CD4-positive, alpha-beta memory T cell (primary cell): Measurements from ENCODE around the gene ZMYND8. TPM values are rescaled to one million over a fixed set of nuclear protein-coding genes. Genes with fewer than 3 reads are reported as not detected.
A peak's percentile ranks its signal among the peaks of the same experiment; 100 is the strongest.
"Not testable (repeated sequence)": the region's sequence is repeated elsewhere in the genome, so short reads cannot be mapped to it uniquely, and the experiment has no call there.

ENCODE experiments used
- CTCF ChIA-PET: fragments of 350-600 bp; sonication (Branson Sonifier 250); formaldehyde crosslinking; loops from one replicate; lab custom pipeline; 2021; ENCODE audit warnings: inconsistent platforms; ENCODE audit not compliant: partially characterized antibody; lab: Charles Lee
- POLR2A ChIA-PET: fragments of 350-600 bp; sonication (Branson Sonifier 250); formaldehyde crosslinking; loops from one replicate; lab custom pipeline; 2021; ENCODE audit not compliant: partially characterized antibody; lab: Charles Lee
- DNase-seq, 5 donors: peaks; one replicate each; pipeline versions ENCODE4 v3.0.0 to v3.0.0-alpha.2; 2020 to 2022; ENCODE audit warnings: mixed read lengths in 1 of 5
- H3K27ac ChIP-seq: one replicate; pipeline ENCODE4 v1.7.0; 2013; ENCODE audit warnings: low read depth, low read length
- H3K27me3 ChIP-seq: 2 replicates; pipeline ENCODE4 v1.7.0; 2013; ENCODE audit warnings: mild to moderate bottlenecking, low read length, moderate library complexity; ENCODE audit not compliant: insufficient read depth
- H3K36me3 ChIP-seq: 2 replicates; pipeline ENCODE4 v1.7.0; 2013; ENCODE audit warnings: mild to moderate bottlenecking, low read length, moderate library complexity; ENCODE audit not compliant: insufficient read depth
- H3K4me1 ChIP-seq: 2 replicates; pipeline ENCODE4 v1.7.0; 2013; ENCODE audit warnings: mild to moderate bottlenecking, low read length, moderate library complexity; ENCODE audit not compliant: insufficient read depth
- H3K4me3 ChIP-seq, 2 donors: one replicate each; pipeline ENCODE4 v1.7.0; 2013; ENCODE audit warnings: low read length in 2 of 2, mild to moderate bottlenecking in 1 of 2
- H3K9me3 ChIP-seq, 2 donors: one replicate each; pipeline ENCODE4 v1.7.0; 2013; ENCODE audit warnings: low read length in 2 of 2, control low read depth in 1 of 2; ENCODE audit not compliant: control insufficient read depth in 1 of 2
- H3K27ac Mint-ChIP-seq, 7 donors: one replicate each; pipeline ENCODE4 v1.8.0; 2020 to 2021; ENCODE audit warnings: mixed read lengths in 7 of 7, mild to moderate bottlenecking in 6 of 7, inconsistent platforms in 3 of 7, moderate library complexity in 3 of 7
- H3K27me3 Mint-ChIP-seq, 2 donors: one replicate each; pipeline ENCODE4 v1.8.0; 2020 to 2021; ENCODE audit warnings: mixed read lengths in 2 of 2
- H3K36me3 Mint-ChIP-seq, 2 donors: one replicate each; pipeline ENCODE4 v1.8.0; 2020 to 2021; ENCODE audit warnings: mixed read lengths in 2 of 2, inconsistent platforms in 1 of 2, mild to moderate bottlenecking in 1 of 2
- H3K4me1 Mint-ChIP-seq, 4 donors: one replicate each; pipeline ENCODE4 v1.8.0; 2020 to 2021; ENCODE audit warnings: mixed read lengths in 4 of 4, mild to moderate bottlenecking in 1 of 4
- H3K4me3 Mint-ChIP-seq, 8 donors: one replicate each; pipeline ENCODE4 v1.8.0; 2020 to 2021; ENCODE audit warnings: mixed read lengths in 8 of 8, mild to moderate bottlenecking in 7 of 8, moderate library complexity in 6 of 8, inconsistent platforms in 3 of 8
- H3K9me3 Mint-ChIP-seq, 8 donors: one replicate each; pipeline ENCODE4 v1.8.0; 2020 to 2021; ENCODE audit warnings: mixed read lengths in 8 of 8, mild to moderate bottlenecking in 5 of 8, inconsistent platforms in 3 of 8, moderate library complexity in 1 of 8
- intact Hi-C: fragments of 100-400 bp; cut with micrococcal nuclease; formaldehyde crosslinking; loops from one replicate; pipeline ENCODE4 v1.15.1; 2023
- polyA plus RNA-seq, 2 donors: library from polyadenylated mRNA; unstranded; fragments of 300-500 nt; fragmentation: Illumina TruSeq; gene quantifications; one replicate each; pipeline ENCODE4 v1.2.3, GENCODE V29; 2021
- total RNA-seq, 2 experiments: library from RNA; stranded (reverse); gene quantifications; one replicate each; pipeline ENCODE4 v1.2.3, GENCODE V29; 2021

Gene ZMYND8
- total and polyA plus RNA-seq, 4 experiments from 2014 or later = 3.5 to 48.5 (median 33.9) TPM

- ChIA-PET CTCF (no interaction called here), POLR2A (no interaction called here)
- H3K4me1 Mint-ChIP-seq = peaks cover 11 to 20% (median 17%) of the 10 kb centered on the region in 4 donors
- peak overlapping the region in 1 of 7 donors; percentile 5 for H3K27ac Mint-ChIP-seq
- peaks cover 35% of the 10 kb centered on the region for H3K36me3 ChIP-seq
- H3K27ac ChIP-seq = no peak overlapping the region
- peaks cover 27 to 32% of the 10 kb centered on the region in 2 donors for H3K36me3 Mint-ChIP-seq
- H3K27me3 Mint-ChIP-seq = no peaks in the 10 kb centered on the region
- no peaks in the 10 kb centered on the region for H3K27me3 ChIP-seq
- no peak overlapping the region for H3K4me3 ChIP-seq
- no peaks in the 10 kb centered on the region for H3K9me3 Mint-ChIP-seq
- peaks cover 9% of the 10 kb centered on the region for H3K4me1 ChIP-seq
- no peak for DNase-seq
- intact Hi-C loops = no loop called here
- no peaks in the 10 kb centered on the region for H3K9me3 ChIP-seq
- H3K4me3 Mint-ChIP-seq = no peak overlapping the region
Measured at GRCh38 chr20:47310729-47311128, 45.8 kb downstream of the ZMYND8 start.

GRCh38 chr20:47309806-47310426, 46.6 kb downstream of the ZMYND8 start:
- intact Hi-C loops = no loop called here
- Histone ChIP-seq H3K27me3 (no peaks in the 10 kb centered on the region), H3K27ac (no peak overlapping the region), H3K4me3 (no peak overlapping the region), H3K4me1 (peaks cover 5% of the 10 kb centered on the region), H3K36me3 (peaks cover 32% of the 10 kb centered on the region), H3K9me3 (no peaks in the 10 kb centered on the region)
- H3K4me1 Mint-ChIP-seq = peaks cover 11 to 15% (median 13%) of the 10 kb centered on the region in 4 donors
- DNase-seq = no peak
- H3K27me3 Mint-ChIP-seq = no peaks in the 10 kb centered on the region
- CTCF ChIA-PET = interaction anchor here (1.4 kb wide), 1 partner anchor 74 kb away, joined by 5 read pairs; no protein-coding TSS in a partner anchor
- no peak overlapping the region for H3K4me3 Mint-ChIP-seq
- H3K27ac Mint-ChIP-seq = peak overlapping the region in 1 of 7 donors; percentile 25
- no peaks in the 10 kb centered on the region for H3K9me3 Mint-ChIP-seq
- POLR2A ChIA-PET = no interaction called here
- H3K36me3 Mint-ChIP-seq = peaks cover 30 to 35% of the 10 kb centered on the region in 2 donors

GRCh38 chr20:47309394-47309793, 47.1 kb downstream of the ZMYND8 start:
- Mint-ChIP-seq H3K36me3 (peaks cover 27 to 39% of the 10 kb centered on the region in 2 donors), H3K27ac (no peak overlapping the region), H3K9me3 (no peaks in the 10 kb centered on the region), H3K4me3 (no peak overlapping the region), H3K4me1 (peaks cover 9 to 14% (median 11%) of the 10 kb centered on the region in 4 donors), H3K27me3 (no peaks in the 10 kb centered on the region)
- DNase-seq = no peak
- POLR2A ChIA-PET = no interaction called here
- Histone ChIP-seq H3K27ac (no peak overlapping the region), H3K4me1 (peaks cover 4% of the 10 kb centered on the region), H3K27me3 (no peaks in the 10 kb centered on the region), H3K4me3 (no peak overlapping the region), H3K9me3 (no peaks in the 10 kb centered on the region), H3K36me3 (peaks cover 35% of the 10 kb centered on the region)
- intact Hi-C loops = no loop called here
- CTCF ChIA-PET = interaction anchor here (1.4 kb wide), 1 partner anchor 75 kb away, joined by 5 read pairs; no protein-coding TSS in a partner anchor

- Mint-ChIP-seq H3K36me3 (peaks cover 29 to 52% of the 10 kb centered on the region in 2 donors), H3K4me1 (peaks cover 5 to 15% (median 10%) of the 10 kb centered on the region in 4 donors)
- CTCF ChIA-PET = interaction anchor here (5.6 kb wide), 1 partner anchor 76 kb away, joined by 29 read pairs; no protein-coding TSS in a partner anchor
- H3K27me3 Mint-ChIP-seq, H3K4me1 ChIP-seq, H3K27me3 ChIP-seq, H3K27ac ChIP-seq, H3K27ac Mint-ChIP-seq, H3K4me3 ChIP-seq, intact Hi-C loops, POLR2A ChIA-PET, H3K9me3 ChIP-seq, H3K4me3 Mint-ChIP-seq, DNase-seq, H3K9me3 Mint-ChIP-seq: not testable (repeated sequence)
- H3K36me3 ChIP-seq = peaks cover 38% of the 10 kb centered on the region
Measured at GRCh38 chr20:47307569-47307968, 48.9 kb downstream of the ZMYND8 start.

GRCh38 chr20:47306755-47307370, 49.6 kb downstream of the ZMYND8 start:
- Histone ChIP-seq H3K27me3 (no peaks in the 10 kb centered on the region), H3K36me3 (peaks cover 31% of the 10 kb centered on the region), H3K9me3 (no peaks in the 10 kb centered on the region), H3K27ac (no peak overlapping the region), H3K4me3 (no peak overlapping the region), H3K4me1 (peaks cover 4% of the 10 kb centered on the region)
- Mint-ChIP-seq H3K4me3 (no peak overlapping the region), H3K27me3 (no peaks in the 10 kb centered on the region), H3K36me3 (peaks cover 30 to 59% of the 10 kb centered on the region in 2 donors), H3K4me1 (peaks cover 5 to 15% (median 10%) of the 10 kb centered on the region in 4 donors), H3K27ac (peak overlapping the region in 1 of 7 donors; percentile 23), H3K9me3 (no peaks in the 10 kb centered on the region)
- CTCF ChIA-PET = interaction anchor here (5.6 kb wide), 1 partner anchor 77 kb away, joined by 29 read pairs; no protein-coding TSS in a partner anchor
- intact Hi-C loops = no loop called here
- POLR2A ChIA-PET = interaction anchor here (0.6 kb wide), 1 partner anchor 34 kb away, joined by 4 read pairs; no protein-coding TSS in a partner anchor
- DNase-seq = no peak

GRCh38 chr20:47306095-47306494, 50.4 kb downstream of the ZMYND8 start:
- CTCF ChIA-PET = interaction anchor here (5.6 kb wide), 1 partner anchor 77 kb away, joined by 29 read pairs; no protein-coding TSS in a partner anchor
- no peak for DNase-seq
- Mint-ChIP-seq H3K27ac (peak overlapping the region in 1 of 7 donors; percentile 22), H3K4me1 (peaks cover 5 to 14% (median 10%) of the 10 kb centered on the region in 4 donors), H3K27me3 (no peaks in the 10 kb centered on the region), H3K4me3 (no peak overlapping the region), H3K36me3 (peaks cover 29 to 63% of the 10 kb centered on the region in 2 donors), H3K9me3 (no peaks in the 10 kb centered on the region)
- peaks cover 4% of the 10 kb centered on the region for H3K4me1 ChIP-seq
- intact Hi-C loops = no loop called here
- H3K9me3 ChIP-seq = no peaks in the 10 kb centered on the region
- H3K4me3 ChIP-seq = no peak overlapping the region
- peaks cover 30% of the 10 kb centered on the region for H3K36me3 ChIP-seq
- H3K27me3 ChIP-seq = no peaks in the 10 kb centered on the region
- POLR2A ChIA-PET = interaction anchor here (0.6 kb wide), 1 partner anchor 35 kb away, joined by 4 read pairs; no protein-coding TSS in a partner anchor
- no peak overlapping the region for H3K27ac ChIP-seq

GRCh38 chr20:47305667-47306066, 50.8 kb downstream of the ZMYND8 start:
- H3K36me3 Mint-ChIP-seq = peaks cover 25 to 62% of the 10 kb centered on the region in 2 donors
- ChIA-PET POLR2A (no interaction called here), CTCF (interaction anchor here (5.6 kb wide), 1 partner anchor 78 kb away, joined by 29 read pairs; no protein-coding TSS in a partner anchor)
- no peaks in the 10 kb centered on the region for H3K9me3 ChIP-seq
- H3K27me3 ChIP-seq = no peaks in the 10 kb centered on the region
- peaks cover 30% of the 10 kb centered on the region for H3K36me3 ChIP-seq
- peak overlapping the region in 3 of 7 donors; percentile 22 to 61 (median 29) for H3K27ac Mint-ChIP-seq
- no peaks in the 10 kb centered on the region for H3K9me3 Mint-ChIP-seq
- H3K4me3 Mint-ChIP-seq = no peak overlapping the region
- no peak for DNase-seq
- H3K4me1 ChIP-seq = peaks cover 4% of the 10 kb centered on the region
- intact Hi-C loops = no loop called here
- H3K4me3 ChIP-seq = no peak overlapping the region
- no peaks in the 10 kb centered on the region for H3K27me3 Mint-ChIP-seq
- no peak overlapping the region for H3K27ac ChIP-seq
- peaks cover 5 to 10% (median 6%) of the 10 kb centered on the region in 4 donors for H3K4me1 Mint-ChIP-seq
